Measurements from ENCODE around the gene GSS.

Gene GSS

GRCh38 chr20:35001596-35002362 is 46.2 kb upstream of the GSS start:
- TF ChIP-seq CTCF (IDR thresholded peaks at IDR 0.05; ENCODE audit: control insufficient read depth, extremely low read depth, insufficient read depth), result peak; percentile 57
- no peak overlapping the region for H3K4me3 ChIP-seq (ENCODE audit: low read depth, low read length)
- no peak for DNase-seq (ENCODE audit: low read depth)

GRCh38 chr20:35000922-35001595 is 45.5 kb upstream of the GSS start:
- no peak for DNase-seq (ENCODE audit: low read depth)
- TF ChIP-seq CTCF (IDR thresholded peaks at IDR 0.05; ENCODE audit: control insufficient read depth, extremely low read depth, insufficient read depth), result no peak
- H3K4me3 ChIP-seq (ENCODE audit: low read depth, low read length), result no peak overlapping the region

- no peak for DNase-seq (ENCODE audit: low read depth)
- no peak for TF ChIP-seq CTCF (IDR thresholded peaks at IDR 0.05; ENCODE audit: control insufficient read depth, extremely low read depth, insufficient read depth)
- no peak overlapping the region for H3K4me3 ChIP-seq (ENCODE audit: low read depth, low read length)
Measured at GRCh38 chr20:35000311-35000921, 44.8 kb upstream of the GSS start.

- H3K4me3 ChIP-seq (ENCODE audit: low read depth, low read length), result no peak overlapping the region
- DNase-seq (ENCODE audit: low read depth), result no peak
- TF ChIP-seq CTCF (IDR thresholded peaks at IDR 0.05; ENCODE audit: control insufficient read depth, extremely low read depth, insufficient read depth), result no peak
Measured at GRCh38 chr20:34999782-35000181, 44.2 kb upstream of the GSS start.

- no peak for TF ChIP-seq CTCF (IDR thresholded peaks at IDR 0.05; ENCODE audit: control insufficient read depth, extremely low read depth, insufficient read depth)
- no peak for DNase-seq (ENCODE audit: low read depth)
- H3K4me3 ChIP-seq (ENCODE audit: low read depth, low read length), result no peak overlapping the region
Measured at GRCh38 chr20:34999021-34999451, 43.4 kb upstream of the GSS start.

- TF ChIP-seq CTCF (IDR thresholded peaks at IDR 0.05; ENCODE audit: control insufficient read depth, extremely low read depth, insufficient read depth), result no peak
- DNase-seq (ENCODE audit: low read depth), result no peak
- no peak overlapping the region for H3K4me3 ChIP-seq (ENCODE audit: low read depth, low read length)
Measured at GRCh38 chr20:34998331-34998950, 42.8 kb upstream of the GSS start.
